ENCODE measurements around the gene CPSF2.
"Not testable (repeated sequence)": the region's sequence is repeated elsewhere in the genome, so short reads cannot be mapped to it uniquely, and the experiment has no call there.

The CPSF2 gene

DNA sequence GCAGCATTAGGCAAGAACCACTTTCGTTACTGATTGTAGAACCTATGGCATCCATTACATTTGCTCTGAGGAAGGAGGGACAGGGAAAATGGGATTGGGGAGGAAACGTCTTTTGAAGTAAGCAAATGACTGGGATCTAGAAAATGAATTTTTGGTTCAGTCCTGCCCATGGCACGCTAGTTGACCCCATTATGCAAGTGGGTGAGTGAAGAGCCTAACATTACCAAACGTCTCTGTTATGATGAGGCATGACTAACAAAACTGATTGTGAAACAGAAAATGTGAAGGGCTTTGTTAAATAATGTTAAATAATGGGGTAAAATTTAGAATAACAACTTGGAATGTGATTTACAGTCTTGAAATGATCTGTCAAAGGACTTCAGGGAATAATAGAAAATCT is 38.9 kb downstream of the CPSF2 start:
- no peak for DNase-seq

DNA sequence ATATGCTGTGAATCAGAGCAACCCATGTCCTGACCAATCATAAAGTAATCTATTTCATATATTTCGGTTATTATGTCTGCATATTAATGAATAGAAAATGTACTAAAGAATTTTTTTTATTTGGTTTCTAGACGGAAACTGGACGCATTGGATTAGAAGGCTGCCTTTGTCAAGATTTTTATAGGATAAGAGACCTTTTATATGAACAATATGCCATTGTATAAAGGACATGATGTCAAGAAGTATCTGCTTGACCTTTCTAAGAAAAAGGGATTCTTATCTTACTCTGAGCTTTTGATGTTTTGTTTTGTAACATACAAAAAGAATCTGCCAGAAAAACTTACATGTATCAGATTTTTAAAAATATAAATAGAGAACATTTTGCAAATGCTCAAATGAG is 39.8 kb downstream of the CPSF2 start:
- DNase-seq = no peak

DNA sequence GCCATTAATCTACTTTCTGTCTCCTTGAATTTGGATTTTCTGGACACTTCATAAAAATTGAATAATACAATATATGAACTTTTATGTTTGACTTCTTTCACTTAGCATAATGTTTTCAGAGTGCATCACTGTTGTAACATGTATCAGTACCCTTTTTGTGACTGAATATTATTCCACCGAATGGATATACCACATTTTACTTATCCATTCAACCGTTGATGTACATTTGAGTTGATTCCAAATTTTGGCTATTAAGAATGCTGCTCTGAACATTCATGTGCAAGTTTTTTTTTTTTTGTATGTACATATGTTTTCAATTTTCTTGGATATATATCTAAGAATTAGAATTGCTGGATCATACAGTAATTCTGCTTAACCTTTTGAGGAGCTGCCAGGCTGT is 43.2 kb downstream of the CPSF2 start:
- DNase-seq = no peak

- no peak for DNase-seq
Observed at GRCh38 chr14:92173668-92174067, 51.9 kb downstream of the CPSF2 start.

DNA sequence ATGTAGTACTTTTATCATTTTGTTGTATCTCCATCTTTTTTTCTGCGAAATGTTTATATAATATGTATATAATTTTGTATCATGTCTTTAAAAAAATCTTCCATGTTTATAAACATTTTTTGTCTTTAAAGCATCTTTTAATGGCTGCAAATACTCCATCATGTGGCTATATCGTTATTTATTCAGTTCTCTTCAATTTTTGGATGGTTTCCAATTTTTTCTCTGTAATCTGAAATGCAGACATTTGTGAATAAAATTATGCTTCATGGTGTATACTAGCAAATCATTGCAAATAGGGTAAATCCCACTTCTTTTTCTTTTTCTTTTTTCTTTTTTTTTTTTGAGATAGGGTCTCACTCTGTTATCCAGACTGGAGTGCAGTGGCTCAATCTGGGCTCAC is 54.0 kb downstream of the CPSF2 start:
- DNase-seq = no peak

DNA sequence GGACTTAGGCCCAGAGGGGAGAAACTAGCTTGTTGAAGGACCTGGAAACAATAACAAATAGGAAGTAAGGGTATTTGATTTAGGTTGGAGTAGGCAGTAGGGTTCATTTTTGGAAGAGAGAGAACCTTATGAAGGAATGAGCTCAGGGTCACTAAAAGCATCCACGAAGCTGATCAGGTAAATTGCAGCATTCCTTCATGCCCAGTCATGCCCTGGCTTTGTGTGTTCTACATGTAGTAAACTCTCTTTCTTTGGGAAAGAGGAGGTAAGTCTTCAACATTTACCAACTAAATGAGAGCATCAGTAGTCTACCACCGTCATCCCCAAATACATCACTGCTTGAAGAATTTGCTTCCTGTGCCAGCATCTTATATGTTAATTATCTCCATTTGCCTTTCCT is 54.7 kb downstream of the CPSF2 start:
- no peak for DNase-seq

- DNase-seq = not testable (repeated sequence)
Observed at GRCh38 chr14:92179178-92179577, 57.4 kb downstream of the CPSF2 start.

DNA sequence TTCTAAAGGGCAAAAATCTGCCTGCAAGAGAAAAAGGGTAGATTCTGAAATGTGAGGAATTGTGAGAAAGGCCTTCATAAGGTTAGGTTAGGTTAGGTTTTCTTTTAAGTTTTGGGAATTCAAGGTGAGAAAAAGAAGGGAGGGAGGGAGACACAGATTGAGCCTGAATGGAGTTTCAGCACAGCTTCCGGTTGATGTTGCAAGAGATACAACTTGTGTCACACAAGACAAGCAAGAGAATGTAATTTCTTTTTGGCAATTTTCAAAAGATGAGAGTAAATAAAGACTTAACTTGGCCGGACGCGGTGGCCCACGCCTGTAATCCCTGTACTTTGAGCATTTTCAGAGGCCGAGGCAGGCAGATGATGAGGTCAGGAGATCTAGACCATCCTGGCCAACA is 63.8 kb downstream of the CPSF2 start:
- no peak for DNase-seq

GRCh38 chr14:92187616-92188015 is 65.8 kb downstream of the CPSF2 start:
- DNase-seq = not testable (repeated sequence)

GRCh38 chr14:92190768-92191167 is 69.0 kb downstream of the CPSF2 start:
- no peak for DNase-seq

GRCh38 chr14:92198804-92199203 is 77.0 kb downstream of the CPSF2 start:
- no peak for DNase-seq

- DNase-seq = no peak
Observed at GRCh38 chr14:92199763-92200162, 78.0 kb downstream of the CPSF2 start.

- no peak for DNase-seq
Observed at GRCh38 chr14:92203116-92203515, 81.3 kb downstream of the CPSF2 start.

DNA sequence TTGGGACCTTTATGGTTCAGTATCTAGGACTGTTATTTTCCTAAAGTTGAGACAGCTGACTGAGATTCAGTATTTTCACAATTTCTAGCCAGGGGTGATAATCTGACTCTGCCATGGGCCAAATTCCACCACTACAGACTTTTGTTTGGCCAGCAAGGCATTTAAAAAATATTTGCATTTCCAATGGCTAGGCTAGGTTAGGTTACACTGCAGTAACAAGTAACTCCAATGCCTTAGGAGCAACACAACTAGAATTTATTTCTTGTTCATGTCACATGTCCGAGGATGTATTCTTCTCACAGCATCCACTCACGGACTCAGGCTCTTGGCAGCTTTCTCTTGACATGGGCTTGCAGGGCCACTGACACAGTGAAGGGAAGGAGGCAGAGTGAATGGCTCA is 83.0 kb downstream of the CPSF2 start:
- DNase-seq = no peak

DNA sequence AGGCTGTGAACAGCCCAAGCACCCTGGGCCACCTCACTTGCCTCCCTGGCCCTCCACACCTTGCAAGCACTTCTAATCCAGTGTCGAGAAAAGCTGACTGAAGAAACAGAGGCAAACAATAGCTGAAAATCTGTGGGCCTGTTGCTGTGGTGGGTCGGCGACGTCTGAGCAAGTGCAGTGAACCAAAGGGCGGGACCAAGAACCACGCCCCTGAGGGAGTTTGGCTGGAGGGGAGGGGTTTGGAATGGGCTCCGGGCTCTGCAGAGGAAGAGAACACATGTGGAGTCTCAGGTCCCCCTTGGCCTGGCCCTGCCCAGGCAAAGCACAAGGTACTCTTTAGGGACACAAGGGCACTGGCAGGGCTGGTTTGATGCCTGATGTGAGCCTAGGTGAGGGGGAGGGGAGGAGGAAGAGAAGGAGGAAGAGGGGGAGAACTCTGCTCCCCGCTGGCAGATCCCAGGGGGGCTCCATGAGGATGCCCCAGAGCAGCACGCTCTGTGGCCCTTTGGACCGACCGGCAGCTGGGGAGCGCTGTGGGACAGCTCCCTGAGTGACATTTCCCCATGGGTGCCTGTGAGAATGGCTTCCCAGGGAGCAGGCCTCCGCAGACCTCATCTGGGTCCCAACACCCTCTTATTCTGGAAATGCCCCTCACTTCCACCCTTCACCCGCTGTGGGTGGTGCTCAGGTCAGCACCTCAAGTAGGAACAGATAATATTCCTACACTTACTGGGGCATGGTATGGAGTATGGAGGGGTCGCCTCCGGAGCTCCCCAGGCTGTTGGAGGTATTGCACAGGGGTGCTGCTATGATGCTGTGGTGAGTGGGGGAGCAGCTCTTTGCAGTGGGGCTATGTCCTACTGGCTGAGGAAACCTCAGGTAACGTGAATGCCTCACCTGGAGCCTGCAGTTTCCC is 85.5 kb downstream of the CPSF2 start:
- DNase-seq = no peak

DNA sequence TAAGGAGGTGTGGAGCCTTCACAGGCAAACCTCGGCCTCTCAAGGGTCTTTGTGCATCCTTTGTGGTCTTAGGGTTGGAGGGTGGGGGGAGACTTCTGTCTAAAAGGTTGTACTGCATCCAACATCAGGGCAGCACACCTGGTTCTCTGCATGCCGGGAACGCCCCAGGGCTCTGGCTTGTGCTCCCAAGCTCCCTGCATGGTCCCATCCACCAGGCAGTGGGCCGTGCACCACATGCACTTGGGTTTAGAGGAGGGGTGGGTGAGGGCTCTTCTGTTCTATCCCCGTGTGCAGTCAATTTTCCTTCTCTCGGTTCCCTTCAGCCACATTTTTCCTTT is 86.1 kb downstream of the CPSF2 start:
- DNase-seq = no peak

DNA sequence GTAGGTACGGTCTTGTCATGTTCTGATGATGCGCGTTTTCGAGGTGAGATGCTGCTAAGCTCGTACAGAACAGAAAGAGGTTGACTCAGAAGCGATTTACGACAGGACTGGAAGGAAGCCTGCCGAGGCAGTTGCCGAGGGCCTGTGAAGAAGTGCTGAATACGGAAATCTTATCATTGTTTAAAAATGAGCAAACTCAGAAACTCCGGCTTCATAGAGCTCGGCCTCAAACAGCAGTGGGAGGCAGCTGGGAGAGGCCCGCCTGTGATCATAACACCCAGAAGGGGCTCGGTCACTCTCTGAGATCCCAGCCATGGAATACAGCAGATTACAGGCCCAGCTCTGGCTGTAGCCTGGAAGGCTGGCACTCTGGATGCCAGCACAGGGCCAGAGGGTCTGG is 87.4 kb downstream of the CPSF2 start:
- DNase-seq = no peak

GRCh38 chr14:92213125-92213524 is 91.4 kb downstream of the CPSF2 start:
- DNase-seq = not testable (repeated sequence)

- no peak for DNase-seq
Observed at GRCh38 chr14:92215579-92215978, 93.8 kb downstream of the CPSF2 start.

- no peak for DNase-seq
Observed at GRCh38 chr14:92217936-92218335, 96.2 kb downstream of the CPSF2 start.

Measured in NCI-H2081 (cell line).